GM12891 (cell line): Measurements from ENCODE around the gene BTD.

Experiments
- POLR2A ChIP-seq: IDR thresholded peaks from 2 replicates; pipeline ENCODE4 v1.6.1; 2011; ENCODE audit warnings: low read depth, low read length, control low read depth
- POLR2AphosphoS5 ChIP-seq: IDR thresholded peaks from 2 replicates; pipeline ENCODE4 v1.6.1; 2011; ENCODE audit warnings: low read depth, low read length, control low read depth
- TAF1 ChIP-seq: IDR thresholded peaks from 2 replicates; pipeline ENCODE4 v1.6.1; 2011; ENCODE audit warnings: low read depth, low read length, control low read depth

GRCh38 chr3:15654891-15655290 lies 53.3 kb downstream of the BTD start:
- no peak for TF ChIP-seq POLR2A
- no peak for TF ChIP-seq POLR2AphosphoS5
- TF ChIP-seq TAF1: no peak
